Activated CD8-positive, alpha-beta memory T cell treated with anti-CD3 and anti-CD28 coated beads for 48 hours (primary cell): ENCODE data around the gene AHRR.

Experiments
- DNase-seq, 3 experiments: peaks; one replicate each; pipeline ENCODE4 v3.0.0-alpha.2; 2020; ENCODE audit warnings: low read depth in 2 of 3, low spot score in 2 of 3

Gene AHRR

DNA sequence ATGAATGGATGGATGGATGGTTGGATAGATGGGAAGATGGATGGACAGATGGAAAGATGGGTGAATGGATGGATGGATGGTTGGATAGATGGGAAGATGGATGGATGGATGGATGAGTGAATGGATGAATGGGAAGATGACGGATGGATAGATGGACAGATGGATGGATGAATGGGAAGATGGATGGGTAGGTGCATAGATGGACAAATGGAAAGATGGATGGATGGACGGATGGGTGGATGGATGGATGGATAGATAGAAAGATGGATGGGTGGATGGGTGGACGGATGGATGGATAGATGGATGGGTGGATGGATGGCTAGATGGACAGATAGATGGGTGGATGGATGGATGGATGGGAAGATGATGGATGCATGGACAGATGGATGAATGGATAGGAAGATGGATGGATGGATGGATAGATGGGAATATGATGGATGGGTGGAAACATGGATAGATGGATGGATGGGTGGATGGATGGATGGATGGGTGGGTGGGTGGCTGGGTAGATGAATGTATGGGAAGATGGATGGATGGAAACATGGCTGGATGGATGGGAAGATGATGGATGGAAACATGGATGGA lies 105.0 kb downstream of the AHRR start:
- no peak for DNase-seq

DNA sequence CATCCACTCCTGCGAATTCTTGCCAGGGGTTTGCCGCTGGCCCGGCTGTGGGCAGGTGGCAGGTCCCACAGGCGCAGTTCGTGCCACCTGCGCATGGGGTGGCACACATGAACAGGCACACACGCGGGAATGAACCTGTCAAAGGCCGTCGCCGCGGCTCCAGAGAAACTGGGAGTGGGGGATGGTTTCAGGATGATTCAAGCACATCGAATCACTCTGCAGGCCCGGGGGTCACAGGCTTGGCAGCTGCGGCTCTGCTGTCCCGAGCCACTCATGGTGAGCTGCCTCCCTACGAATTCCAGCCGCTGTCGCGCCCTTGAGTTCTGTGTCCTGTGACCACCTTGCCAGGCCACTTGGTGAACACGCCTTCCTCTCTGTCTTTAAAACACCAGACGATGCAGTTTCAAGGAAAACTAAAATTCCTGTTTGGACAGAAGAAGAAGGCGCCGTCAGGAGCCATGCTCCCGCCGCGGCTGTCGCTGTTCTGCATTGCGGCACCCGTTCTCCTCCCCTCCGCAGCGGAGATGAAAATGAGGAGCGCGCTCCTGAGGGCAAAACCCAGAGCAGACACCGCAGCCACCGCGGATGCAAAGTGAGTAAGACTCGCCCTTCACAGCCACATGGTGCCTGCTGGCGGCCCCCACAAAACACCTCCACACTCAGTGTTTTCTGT lies 106.0 kb downstream of the AHRR start:
- DNase-seq = no peak

DNA sequence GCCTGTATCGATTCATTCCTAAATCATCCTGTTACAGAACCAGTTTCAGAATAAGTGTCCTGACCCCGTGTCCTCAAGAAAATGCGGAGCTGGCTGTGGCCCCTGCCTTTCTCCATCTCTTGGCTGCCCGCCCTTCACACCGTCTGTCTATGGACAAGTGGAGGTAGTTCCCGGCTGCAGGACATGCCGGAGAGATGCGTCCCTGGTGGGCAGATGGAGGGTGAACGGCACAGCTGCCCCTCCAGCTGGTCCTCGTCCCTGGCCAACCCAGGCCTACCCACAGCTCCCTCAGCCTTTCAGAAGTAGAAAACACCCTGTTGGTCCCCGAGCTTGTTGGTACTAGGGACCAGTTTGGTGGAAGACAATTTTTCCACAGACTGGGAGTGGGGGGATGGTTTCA lies 106.7 kb downstream of the AHRR start:
- DNase-seq = no peak

DNA sequence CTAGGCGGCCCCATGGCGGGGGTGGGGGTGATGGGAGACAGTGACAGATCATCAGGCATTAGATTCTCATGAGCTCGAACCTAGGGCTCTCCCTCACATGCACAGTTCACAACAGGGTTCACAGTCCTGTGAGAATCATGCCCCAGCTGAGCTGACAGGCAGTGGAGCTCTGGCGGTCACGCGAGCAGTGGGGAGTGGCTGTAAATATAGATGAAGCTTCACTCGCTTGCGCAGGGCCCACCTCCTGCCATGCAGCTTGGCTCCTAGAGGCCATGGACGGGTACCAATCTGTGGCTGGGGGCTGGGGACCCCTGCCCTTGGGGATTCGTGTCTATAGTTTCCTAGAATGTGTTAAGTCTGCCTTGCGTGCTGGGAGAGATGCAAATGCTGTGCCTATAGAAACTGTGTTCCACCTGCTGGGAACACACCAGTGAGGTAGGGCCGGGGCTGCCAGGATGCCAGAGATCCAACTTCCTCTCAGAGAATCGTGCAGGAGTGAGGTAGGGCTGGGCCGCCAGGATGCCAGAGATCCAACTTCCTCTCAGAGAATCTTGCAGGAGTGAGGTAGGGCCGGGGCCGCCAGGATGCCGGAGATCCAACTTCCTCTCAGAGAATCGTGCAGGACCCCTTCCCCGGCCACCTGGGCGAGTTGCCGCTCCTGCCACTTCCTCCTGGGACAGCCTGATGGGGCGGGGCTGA lies 107.4 kb downstream of the AHRR start:
- no peak for DNase-seq

DNA sequence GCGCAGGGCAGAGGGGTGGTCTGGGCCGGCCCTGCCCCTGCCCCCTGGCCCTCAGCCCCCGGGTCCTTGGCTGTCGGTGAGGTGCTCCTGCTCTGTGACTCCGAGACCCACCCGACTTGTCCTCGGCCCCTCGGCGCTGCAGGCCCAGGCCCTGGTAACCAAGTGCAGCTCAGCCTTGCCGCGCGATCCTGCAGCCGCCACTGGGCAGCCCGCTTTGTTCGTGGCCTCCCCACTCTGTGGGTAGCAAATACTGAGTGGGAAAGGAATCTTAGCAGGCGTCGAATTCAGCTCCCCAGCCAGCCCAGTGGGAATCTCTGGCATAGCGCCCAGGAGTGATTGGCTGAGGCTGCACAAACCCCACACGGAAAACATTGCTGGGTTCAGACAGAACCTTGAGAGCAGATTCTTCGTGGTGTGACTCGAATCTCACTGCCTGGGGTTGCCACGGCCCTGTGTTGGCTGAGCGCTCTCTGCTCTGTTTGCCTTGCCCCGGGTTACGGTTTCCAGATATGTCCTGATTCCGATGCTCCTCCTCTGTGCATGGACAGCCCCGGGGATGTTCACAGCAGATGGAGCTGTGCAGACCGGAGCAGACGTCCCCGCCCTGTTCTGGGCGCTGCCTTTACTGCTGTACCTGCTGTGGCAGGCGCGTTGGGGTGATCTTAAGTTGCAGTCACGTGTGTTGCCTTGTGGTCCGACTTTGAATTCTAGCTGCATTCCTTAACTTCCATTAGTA lies 108.1 kb downstream of the AHRR start:
- no peak for DNase-seq

DNA sequence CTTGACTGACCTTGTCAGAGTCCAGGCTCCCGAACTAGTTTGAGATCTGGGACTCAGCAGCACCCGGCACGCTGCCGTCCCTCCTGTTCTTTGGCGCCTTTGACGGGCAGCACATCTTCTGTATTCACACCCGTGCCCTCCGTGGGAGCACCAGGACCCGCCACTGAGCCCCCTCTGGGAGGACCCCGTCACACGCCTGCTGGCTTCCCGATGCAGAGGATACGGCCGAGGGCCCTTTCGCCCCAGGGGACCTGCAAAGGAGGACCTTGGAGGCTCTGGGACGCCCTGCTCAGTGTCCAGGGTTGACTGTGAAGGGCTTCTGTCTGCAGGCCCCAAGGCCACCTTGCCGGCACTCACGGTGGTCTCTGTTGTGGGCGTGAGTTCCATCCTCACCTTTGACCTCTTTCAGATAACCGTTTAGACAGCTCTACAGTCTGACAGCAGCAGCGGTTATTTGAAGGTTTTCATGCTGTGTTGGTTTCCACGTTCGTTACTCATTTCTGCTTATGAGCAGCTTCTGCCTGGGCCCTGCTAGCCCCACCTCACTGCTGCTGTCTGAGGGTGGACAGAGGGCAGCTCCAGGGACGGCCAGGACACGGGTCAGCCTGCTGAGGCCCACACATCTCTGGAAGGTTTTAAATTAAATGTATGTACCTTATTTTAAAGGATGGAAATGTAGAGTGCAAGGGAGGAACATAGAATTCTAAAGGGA lies 108.9 kb downstream of the AHRR start:
- DNase-seq = no peak

DNA sequence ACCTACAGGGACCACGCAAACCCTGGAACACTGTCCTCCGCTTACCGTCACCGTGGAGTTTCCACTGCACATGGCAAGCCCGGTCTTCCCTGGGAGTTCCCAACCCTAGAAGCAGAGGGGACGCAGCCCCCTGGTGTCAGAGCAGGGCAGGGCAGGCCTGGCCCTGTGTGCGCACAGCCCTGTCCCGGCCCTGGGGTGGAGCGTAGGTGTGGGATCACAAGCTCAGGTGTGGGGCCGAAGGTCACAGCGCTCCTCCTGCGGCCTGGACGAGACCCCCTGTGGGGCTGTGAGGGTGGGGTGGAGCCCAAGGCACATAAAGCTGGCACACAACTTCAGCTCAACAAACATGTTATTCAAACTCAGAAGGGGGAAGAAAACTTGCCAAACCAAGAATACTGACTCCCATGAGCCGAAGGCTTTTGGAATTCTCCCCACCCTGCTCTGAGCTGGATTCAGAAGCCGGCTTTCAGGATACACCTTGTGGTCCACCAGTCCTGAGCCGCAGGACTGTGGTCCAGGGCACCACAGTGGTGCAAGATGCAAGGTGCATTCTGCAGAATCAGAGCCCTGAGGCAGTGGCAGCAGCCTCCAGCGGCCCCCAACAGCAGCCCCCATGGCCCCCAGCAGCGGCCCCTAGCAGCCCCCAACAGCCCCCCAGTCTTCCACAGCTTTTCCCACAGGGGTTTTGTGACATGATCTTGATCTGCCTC lies 109.6 kb downstream of the AHRR start:
- DNase-seq = peak in 1 of 3 experiments; percentile 35

DNA sequence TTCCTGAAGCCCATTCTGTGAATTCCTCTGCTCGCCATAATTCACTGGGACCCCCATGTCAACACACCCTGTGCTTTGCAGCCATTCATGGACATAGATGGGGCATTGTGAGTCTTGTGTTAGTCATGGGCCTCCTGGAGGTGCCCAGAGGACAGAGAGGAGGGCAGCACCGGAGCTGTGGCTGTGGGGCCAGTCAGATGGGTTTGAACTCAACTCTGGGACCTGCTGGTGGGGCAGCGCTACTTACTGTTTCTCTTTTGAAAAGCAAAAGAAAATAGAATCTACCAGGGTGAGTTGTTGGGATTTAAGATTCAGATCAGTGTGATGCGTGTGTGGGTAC lies 110.2 kb downstream of the AHRR start:
- no peak for DNase-seq

DNA sequence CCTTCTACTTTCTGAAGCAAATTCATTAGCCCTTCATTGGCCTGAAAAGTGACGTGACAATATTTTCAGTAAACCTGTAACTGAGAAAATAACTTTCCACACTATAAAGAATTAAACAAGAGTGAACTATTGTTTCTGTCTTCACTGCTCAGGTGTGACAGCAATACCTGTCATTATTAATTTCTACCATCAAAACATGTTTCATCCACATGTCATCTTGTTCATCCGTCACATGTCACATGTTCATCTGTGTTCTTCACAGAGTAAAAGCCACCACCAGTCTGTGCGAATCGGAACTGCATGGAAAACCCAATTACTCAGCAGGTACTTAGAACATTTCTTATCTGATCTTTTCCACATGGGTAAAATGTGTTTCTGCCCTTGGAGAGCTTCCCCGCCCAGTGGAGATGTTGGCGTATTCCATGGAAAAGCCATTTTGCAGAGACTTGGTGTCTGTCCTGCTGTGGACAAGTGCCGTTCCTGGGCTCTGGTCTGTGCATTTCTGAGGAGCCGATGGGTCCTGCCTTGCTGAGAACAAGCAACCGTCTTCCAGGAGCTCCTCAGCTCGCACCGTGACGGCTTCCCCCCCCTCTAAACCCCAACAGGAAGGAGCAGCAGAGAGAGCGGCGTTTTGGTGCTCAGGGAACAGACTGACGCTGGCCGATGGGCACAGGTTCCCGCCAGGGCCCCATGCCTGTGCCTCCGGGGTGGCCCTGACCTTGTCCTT lies 110.8 kb downstream of the AHRR start:
- DNase-seq = no peak

DNA sequence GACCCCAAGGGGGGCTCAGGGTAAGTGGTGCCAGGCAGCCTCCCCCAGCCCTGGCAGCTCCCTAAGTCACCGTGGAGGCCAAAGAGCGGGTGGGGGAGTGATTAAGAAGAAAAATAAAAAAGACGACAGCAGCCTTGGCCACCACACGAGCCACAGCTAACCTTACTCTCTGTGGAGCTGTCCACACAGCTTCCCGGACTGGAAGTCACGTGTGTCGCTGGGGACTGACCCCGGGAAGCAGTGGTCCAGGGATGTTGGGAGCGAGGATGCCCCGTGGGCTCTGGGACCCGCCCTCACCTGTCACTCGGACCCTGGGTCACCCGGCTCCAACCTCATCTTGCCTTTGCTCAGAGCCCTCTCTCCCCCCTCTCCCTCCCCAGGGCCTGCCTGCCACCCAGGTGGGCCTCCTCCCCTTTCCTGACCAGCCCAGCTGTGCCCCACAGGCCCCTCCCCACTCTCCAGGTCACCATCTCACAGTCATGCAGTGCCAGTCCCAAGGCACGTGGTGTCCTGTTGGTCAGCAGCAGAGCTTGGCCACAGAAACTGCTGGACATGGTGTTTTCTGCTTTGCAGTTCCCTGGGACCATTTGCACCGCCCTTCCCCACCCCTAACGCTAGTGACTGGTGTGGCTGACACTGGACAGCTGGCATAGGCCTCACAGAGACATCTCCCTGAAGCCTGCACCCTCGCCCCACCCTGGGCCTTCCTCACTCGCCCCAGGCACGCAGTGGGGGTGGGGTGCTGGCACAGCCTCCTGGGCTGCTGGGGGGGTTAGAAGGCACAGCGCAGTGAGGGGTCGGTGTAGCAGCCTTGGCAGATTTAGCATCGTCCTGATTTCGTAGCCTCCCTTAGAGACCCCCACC lies 111.6 kb downstream of the AHRR start:
- DNase-seq = no peak

DNA sequence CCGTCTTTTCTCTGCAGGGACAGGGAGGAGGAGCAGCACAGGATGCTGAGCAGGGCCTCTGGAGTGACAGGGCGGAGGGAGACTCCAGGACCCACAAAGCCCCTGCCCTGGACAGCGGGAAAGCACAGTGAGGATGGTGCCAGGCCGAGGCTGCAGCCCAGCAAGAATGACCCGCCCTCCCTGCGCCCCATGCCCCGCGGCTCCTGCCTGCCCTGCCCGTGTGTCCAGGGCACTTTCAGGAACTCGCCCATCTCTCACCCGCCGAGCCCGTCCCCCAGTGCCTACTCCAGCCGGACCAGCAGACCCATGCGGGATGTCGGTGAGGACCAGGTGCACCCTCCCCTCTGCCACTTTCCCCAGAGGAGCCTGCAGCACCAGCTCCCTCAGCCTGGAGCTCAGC lies 112.3 kb downstream of the AHRR start:
- no peak for DNase-seq

DNA sequence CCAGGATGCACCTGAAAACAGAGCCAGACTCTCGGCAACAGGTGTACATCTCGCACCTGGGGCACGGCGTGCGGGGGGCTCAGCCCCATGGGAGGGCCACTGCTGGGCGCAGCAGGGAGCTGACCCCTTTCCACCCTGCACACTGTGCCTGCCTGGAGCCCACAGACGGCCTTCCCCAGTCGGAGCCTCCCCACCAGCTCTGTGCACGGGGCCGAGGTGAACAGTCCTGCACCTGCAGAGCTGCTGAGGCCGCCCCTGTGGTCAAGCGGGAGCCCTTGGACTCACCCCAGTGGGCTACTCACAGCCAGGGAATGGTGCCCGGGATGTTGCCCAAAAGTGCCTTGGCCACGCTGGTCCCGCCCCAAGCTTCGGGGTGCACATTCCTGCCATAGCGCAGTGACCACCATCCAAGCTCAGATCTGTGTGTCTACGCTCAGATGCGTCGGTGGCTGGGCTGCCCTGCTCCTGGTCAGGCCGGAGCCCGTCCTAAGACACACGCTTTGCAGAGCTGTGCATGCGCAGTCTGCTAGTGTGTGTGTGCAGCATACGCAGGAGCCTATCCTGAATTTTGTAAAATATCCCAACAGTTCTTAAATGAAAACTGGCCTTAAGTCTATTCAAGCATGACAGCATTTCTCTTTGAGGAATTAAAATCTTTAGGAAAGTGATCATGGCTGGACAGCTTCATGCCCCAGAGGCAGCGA lies 113.1 kb downstream of the AHRR start:
- DNase-seq = no peak

DNA sequence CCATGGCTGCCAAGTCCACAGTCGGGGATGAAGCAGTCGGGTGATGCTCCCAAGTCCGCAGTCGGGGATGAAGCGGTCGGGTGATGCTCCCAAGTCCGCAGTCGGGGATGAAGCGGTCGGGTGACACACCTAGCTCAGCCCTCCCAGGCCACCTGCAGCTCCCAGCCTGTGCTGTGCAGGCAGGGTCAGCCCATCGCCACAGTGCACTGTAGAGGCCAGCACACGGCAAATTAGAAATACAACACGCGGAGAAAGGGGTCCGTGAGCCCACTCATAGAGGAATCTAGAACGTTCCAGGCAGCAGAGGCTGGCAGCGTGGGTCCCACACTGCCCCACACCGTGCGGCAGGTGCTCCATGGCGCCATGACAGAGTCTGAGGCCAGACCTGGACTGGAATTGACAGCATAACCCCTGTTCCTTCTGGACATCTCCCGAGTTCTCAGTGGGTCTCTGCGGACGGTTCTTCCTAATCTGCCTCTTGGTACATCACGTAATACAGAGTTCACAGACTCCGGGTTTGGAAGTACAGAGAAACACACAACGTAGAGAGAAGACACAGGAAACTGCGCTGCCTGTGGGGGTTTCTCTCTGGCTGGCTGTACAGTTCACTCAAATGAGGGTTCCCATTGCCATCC lies 113.8 kb downstream of the AHRR start:
- DNase-seq = no peak

DNA sequence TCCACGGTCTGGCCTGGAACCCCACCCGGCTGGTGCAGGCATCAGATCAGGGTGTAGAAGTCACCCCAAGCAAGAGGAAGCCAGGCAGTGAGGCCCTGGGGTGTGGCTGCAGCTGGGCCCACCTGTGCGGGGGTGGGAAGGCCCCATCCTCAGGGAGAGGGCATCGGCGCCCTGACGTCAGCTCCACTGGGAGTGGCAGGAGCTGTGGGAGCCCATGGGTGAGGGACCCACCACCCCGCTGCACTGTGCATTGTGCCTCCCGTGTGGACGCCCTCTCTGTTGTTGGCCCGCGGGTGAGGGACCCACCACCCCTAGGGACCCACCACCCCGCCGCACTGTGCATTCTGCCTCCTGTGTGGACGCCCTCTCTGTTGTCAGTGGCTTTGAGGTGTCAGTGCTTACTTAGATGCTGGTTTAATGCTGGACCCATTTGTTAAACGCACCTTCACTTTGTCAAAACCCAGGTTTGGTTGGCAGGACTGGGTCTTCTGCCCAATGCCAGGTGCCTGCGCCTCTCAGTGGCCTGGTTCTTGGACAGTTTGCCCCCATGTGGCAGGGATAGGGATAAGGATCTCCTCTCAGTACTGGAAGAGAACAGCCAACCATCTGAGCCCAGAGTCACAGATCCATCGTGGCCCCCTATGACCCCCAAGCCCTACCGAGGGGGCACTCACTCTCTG lies 114.6 kb downstream of the AHRR start:
- no peak for DNase-seq

DNA sequence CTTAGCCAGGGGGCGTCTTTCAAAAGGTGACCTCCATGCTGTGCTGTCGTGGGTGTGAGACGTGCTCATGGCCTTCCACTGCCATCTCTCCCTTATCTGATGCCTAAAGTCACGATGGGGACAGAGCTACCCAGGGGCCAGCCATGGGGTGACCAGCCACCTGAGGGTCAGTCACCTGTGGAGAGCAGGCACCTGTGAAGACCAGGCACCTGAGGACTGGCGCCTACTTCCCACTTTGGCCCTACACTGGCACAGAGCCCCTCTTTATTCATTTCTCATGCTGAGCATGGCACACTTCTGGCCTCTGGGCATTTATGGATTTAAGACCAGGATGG lies 115.1 kb downstream of the AHRR start:
- DNase-seq = no peak

DNA sequence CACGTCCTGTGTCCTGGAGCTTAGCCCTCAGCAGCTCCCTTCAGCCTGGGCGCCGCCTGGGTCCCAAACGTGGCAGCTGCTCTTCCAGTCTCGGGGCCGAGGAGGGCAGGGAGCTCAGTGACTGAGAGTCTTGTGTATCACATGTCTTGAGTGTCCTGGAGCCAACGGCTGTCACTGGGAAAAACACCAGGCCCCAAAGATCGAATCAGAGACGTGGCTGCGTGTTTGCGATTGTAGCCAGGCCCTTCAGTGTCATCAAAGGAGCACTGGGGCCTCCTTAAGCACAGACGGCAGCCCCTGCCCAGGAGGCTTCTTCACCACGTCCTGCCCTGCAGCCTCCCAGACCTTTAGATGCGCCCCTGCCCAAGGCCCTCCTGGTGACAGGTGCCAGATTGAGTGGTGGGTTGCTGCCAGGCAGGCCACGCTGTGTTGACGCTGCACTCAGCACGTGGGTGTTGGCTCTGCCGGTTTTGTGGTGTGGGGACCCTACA lies 115.8 kb downstream of the AHRR start:
- DNase-seq = no peak

DNA sequence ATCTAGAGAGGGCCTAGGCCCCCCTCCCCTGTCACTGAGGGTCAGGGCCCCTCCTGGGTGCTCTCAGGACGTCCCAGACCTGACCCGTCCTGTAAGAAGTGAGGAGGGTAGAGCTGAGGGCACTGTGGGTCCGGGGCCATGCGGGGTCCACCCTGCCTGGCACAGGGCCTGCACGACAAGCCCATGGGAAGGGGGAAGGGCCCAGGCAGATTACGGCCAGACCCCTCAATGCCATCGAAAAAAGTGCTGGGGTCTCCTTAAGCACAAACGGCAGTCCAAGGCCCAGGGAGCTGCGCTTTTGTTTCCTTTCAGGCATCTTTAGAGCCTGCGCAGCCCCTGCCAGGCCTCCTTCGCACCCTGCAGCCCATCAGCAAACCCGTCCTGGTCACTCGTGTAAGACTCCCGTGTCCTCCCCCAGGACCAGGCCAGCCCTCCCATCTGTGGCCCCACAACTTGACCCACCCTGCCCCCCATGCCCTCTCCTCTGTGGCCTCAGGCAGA lies 117.0 kb downstream of the AHRR start:
- no peak for DNase-seq
